Measurements from ENCODE around the gene SLC35F3.
A peak's percentile ranks its signal among the peaks of the same experiment; 100 is the strongest.
"Not testable (repeated sequence)": the region's sequence is repeated elsewhere in the genome, so short reads cannot be mapped to it uniquely, and the experiment has no call there.

The SLC35F3 gene

GRCh38 chr1:234122571-234122970, 218.1 kb downstream of the SLC35F3 start:
- DNase-seq (ENCODE audit: low read depth); H3K4me3 ChIP-seq (ENCODE audit: low read depth, low read length): not testable (repeated sequence)

- H3K4me3 ChIP-seq (ENCODE audit: low read depth, low read length), result no peak overlapping the region
- no peak for DNase-seq (ENCODE audit: low read depth)
Measured at GRCh38 chr1:234123867-234124266, 219.4 kb downstream of the SLC35F3 start.

GRCh38 chr1:234125283-234125682, 220.8 kb downstream of the SLC35F3 start:
- DNase-seq (ENCODE audit: low read depth), result no peak

GRCh38 chr1:234125714-234126113, 221.2 kb downstream of the SLC35F3 start:
- DNase-seq (ENCODE audit: low read depth), result no peak

More at GRCh38 chr1:234125283-234125682, 220.8 kb downstream of the SLC35F3 start:
- no peak overlapping the region for H3K4me3 ChIP-seq (ENCODE audit: low read depth, low read length)

GRCh38 chr1:234127026-234127671, 222.7 kb downstream of the SLC35F3 start:
- no peak overlapping the region for H3K4me3 ChIP-seq (ENCODE audit: low read depth, low read length)
- no peak for DNase-seq (ENCODE audit: low read depth)

More at GRCh38 chr1:234125714-234126113, 221.2 kb downstream of the SLC35F3 start:
- no peak overlapping the region for H3K4me3 ChIP-seq (ENCODE audit: low read depth, low read length)

- no peak for DNase-seq (ENCODE audit: low read depth)
- no peak overlapping the region for H3K4me3 ChIP-seq (ENCODE audit: low read depth, low read length)
Measured at GRCh38 chr1:234132795-234133194, 228.3 kb downstream of the SLC35F3 start.

GRCh38 chr1:234134878-234135277, 230.4 kb downstream of the SLC35F3 start:
- no peak for DNase-seq (ENCODE audit: low read depth)
- H3K4me3 ChIP-seq (ENCODE audit: low read depth, low read length), result no peak overlapping the region

GRCh38 chr1:234135501-234135900, 231.0 kb downstream of the SLC35F3 start:
- no peak for DNase-seq (ENCODE audit: low read depth)
- H3K4me3 ChIP-seq (ENCODE audit: low read depth, low read length), result no peak overlapping the region

- no peak overlapping the region for H3K4me3 ChIP-seq (ENCODE audit: low read depth, low read length)
- DNase-seq (ENCODE audit: low read depth), result no peak
Measured at GRCh38 chr1:234136073-234136472, 231.6 kb downstream of the SLC35F3 start.

GRCh38 chr1:234139966-234140365, 235.5 kb downstream of the SLC35F3 start:
- H3K4me3 ChIP-seq (ENCODE audit: low read depth, low read length), result no peak overlapping the region
- peak; percentile 45 for DNase-seq (ENCODE audit: low read depth)

- no peak overlapping the region for H3K4me3 ChIP-seq (ENCODE audit: low read depth, low read length)
- DNase-seq (ENCODE audit: low read depth), result no peak
Measured at GRCh38 chr1:234140388-234140787, 235.9 kb downstream of the SLC35F3 start.

- DNase-seq (ENCODE audit: low read depth), result no peak
Measured at GRCh38 chr1:234141006-234141405, 236.5 kb downstream of the SLC35F3 start.

GRCh38 chr1:234143681-234144080, 239.2 kb downstream of the SLC35F3 start:
- H3K4me3 ChIP-seq (ENCODE audit: low read depth, low read length), result no peak overlapping the region
- no peak for DNase-seq (ENCODE audit: low read depth)

More at GRCh38 chr1:234141006-234141405, 236.5 kb downstream of the SLC35F3 start:
- no peak overlapping the region for H3K4me3 ChIP-seq (ENCODE audit: low read depth, low read length)

GRCh38 chr1:234144901-234145300, 240.4 kb downstream of the SLC35F3 start:
- DNase-seq (ENCODE audit: low read depth), result no peak
- no peak overlapping the region for H3K4me3 ChIP-seq (ENCODE audit: low read depth, low read length)

GRCh38 chr1:234148350-234148749, 243.9 kb downstream of the SLC35F3 start:
- no peak overlapping the region for H3K4me3 ChIP-seq (ENCODE audit: low read depth, low read length)
- DNase-seq (ENCODE audit: low read depth), result no peak

GRCh38 chr1:234148816-234149215, 244.3 kb downstream of the SLC35F3 start:
- no peak for DNase-seq (ENCODE audit: low read depth)
- no peak overlapping the region for H3K4me3 ChIP-seq (ENCODE audit: low read depth, low read length)

GRCh38 chr1:234149217-234149616, 244.7 kb downstream of the SLC35F3 start:
- DNase-seq (ENCODE audit: low read depth), result no peak
- H3K4me3 ChIP-seq (ENCODE audit: low read depth, low read length), result no peak overlapping the region

- no peak for DNase-seq (ENCODE audit: low read depth)
Measured at GRCh38 chr1:234150892-234151291, 246.4 kb downstream of the SLC35F3 start.

GRCh38 chr1:234152344-234152743, 247.9 kb downstream of the SLC35F3 start:
- DNase-seq (ENCODE audit: low read depth); H3K4me3 ChIP-seq (ENCODE audit: low read depth, low read length): not testable (repeated sequence)

More at GRCh38 chr1:234150892-234151291, 246.4 kb downstream of the SLC35F3 start:
- H3K4me3 ChIP-seq (ENCODE audit: low read depth, low read length), result no peak overlapping the region

GRCh38 chr1:234154320-234155251, 250.1 kb downstream of the SLC35F3 start:
- DNase-seq (ENCODE audit: low read depth), result peak; percentile 33
- no peak overlapping the region for H3K4me3 ChIP-seq (ENCODE audit: low read depth, low read length)

All from skeletal muscle cell (primary cell).